Nucleus accumbens (tissue), 56 donors: ENCODE data around the gene TC2N.

Experiments
- DNase-seq, 56 donors: peaks; one replicate each; lab custom pipeline; 2025; lab: John Stamatoyannopoulos, UW

TC2N gene

DNA sequence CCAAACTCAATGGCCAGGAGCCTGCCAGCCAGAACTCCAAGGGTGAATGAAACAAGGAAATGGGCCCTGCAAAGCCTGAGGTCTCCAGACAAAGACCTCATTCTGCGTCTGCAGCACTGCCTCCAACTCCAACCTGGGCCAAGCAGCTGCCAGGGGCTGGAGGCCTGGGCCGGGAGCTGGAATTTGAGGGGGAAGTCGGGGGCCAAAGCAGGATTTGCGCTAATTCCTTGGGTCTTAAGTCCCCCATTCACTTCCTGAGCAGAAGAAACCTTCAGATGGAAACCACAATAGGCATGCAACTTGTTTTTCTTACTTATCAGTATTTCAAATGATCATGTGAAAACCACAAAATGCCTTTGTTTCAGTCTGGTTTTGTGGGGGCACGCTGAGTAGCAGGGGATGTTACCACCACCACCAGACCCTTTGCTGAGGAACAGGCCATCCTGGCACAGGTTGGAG lies 23.0 kb upstream of the TC2N start:
- DNase-seq, result peak in 41 of 56 donors; percentile 7 to 72 (median 41)

- peak in 35 of 56 donors; percentile 11 to 65 (median 36) for DNase-seq
Measured at GRCh38 chr14:91889477-91890211, 22.3 kb upstream of the TC2N start.

- peak in 13 of 56 donors; percentile 8 to 41 (median 21) for DNase-seq
Measured at GRCh38 chr14:91888641-91889476, 21.5 kb upstream of the TC2N start.

GRCh38 chr14:91886961-91887360 lies 19.6 kb upstream of the TC2N start:
- DNase-seq, result no peak

GRCh38 chr14:91885839-91886238 lies 18.5 kb upstream of the TC2N start:
- DNase-seq, result no peak

GRCh38 chr14:91885113-91885712 lies 17.9 kb upstream of the TC2N start:
- DNase-seq, result no peak

DNA sequence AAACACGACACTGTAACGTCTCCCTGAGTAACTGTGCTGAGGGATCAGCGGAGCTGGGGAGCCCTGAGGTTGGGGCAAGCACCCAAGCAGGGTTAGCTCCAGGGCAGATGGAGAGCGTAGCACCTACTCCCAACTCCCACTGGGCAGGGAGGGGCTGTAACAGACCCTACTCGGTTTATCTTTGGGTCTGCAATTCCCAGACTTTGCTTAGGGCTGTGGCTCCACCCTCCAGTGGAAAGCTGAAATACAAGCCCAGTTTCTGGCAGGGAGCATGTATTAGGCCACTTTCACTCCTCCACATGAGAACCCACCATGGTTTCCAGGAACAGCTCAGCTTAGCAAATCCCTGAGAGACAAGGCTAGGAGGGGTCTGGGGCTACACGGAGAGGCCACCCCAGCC lies 17.3 kb upstream of the TC2N start:
- no peak for DNase-seq

DNA sequence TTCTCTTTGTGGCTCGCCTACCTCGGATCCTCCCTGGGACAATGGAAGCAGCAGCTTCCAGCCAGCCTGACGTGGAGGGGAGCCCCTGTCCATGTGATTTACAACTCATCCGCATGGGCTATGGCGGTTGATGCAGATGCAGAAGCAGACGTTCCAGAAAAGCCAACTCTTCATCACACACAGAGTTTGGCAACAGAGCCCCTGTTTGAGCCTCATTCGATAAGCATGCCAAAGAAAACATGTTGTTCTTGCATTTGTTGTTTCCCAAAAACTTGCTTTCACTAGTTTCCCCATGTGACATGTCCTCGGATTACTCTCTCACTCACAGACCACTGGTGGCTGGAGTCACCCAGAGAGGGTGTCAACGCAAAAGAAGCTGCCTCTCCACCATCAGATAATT lies 16.4 kb upstream of the TC2N start:
- DNase-seq, result no peak

DNA sequence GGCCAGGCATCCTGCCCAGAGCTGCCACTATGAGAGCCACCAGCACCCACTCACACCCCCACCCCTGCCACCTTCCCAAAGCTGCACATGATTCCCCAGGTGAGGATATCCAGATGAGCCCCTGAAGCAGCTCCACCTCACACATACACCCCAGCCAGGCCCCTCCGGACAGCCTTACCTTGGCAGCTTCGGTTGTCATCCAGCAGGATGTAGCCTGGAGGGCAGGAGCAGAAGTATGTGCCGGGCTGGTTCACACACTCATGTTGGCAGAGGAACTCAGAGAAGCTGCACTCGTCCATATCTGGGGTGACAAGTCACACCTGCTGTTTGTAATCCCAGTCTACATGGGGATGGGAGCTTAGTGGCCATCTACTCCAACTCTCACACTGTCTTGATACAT lies 15.4 kb upstream of the TC2N start:
- DNase-seq, result no peak

DNA sequence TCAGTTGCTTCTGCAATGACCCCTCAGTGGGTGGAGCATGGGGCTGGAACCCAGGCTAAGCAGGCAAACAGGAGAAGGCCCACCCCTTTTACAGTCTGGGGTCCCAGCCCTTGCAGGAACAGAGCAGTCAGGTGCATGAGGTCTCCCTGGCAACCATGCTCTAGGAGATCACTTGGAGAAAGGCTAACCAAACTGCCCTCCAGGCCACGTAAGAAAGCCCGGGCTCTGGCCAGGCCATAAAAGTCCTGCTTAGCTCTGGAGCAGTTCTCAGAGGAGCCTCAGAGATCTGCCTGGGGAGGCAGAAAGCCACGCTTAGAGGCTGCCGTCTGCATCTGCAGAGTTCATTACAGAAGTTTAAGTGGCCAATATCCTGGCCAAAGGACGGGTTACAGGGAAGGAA lies 15.0 kb upstream of the TC2N start:
- DNase-seq, result no peak

GRCh38 chr14:91879196-91879595 lies 11.9 kb upstream of the TC2N start:
- DNase-seq, result no peak

GRCh38 chr14:91878274-91878673 lies 10.9 kb upstream of the TC2N start:
- DNase-seq, result no peak

DNA sequence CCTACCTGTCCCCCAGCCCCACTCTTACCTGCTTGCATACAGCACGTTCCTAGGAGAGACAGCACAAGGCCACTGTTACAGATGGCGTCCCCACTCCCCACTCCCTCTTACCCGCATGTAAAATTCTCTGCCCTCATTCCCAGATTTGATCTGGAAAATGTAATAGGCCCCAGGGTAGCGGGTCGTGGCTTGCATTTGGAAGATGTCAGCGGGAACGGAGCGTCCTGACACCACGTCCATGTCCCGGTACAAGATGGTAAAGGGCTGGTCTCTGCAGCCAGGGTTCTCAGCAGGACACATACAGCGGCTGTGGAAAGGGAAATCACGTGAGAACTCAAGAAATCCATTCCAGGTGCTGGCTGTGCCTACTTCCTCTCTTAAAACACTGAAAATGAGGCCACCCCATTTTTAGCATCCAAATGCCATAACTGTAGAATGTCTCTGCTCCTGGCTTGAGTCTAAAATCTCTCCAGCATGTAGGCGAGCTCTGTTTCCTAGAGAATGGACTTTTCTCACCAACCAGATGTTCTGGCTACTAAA lies 10.1 kb upstream of the TC2N start:
- no peak for DNase-seq

DNA sequence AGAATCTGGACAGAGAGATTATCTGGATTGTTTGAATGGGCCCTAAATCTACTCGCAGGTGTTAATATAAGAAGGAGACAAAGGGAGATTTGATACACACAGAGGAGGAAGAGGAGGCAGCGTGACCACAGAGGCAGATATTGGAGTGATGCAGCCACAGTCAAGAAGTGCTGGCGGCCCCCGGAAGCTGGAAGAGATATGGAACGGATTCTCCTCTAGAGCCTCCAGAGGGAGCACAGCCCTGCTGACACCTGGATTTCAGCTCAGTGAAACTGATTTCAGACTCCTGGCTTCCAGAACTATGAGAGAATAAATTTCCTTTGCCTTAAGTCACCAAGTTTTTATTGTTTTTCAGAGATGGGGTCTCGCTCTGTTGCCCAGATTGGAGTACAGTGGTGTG lies 9.2 kb upstream of the TC2N start:
- no peak for DNase-seq

GRCh38 chr14:91875525-91876286 lies 8.4 kb upstream of the TC2N start:
- DNase-seq, result no peak

DNA sequence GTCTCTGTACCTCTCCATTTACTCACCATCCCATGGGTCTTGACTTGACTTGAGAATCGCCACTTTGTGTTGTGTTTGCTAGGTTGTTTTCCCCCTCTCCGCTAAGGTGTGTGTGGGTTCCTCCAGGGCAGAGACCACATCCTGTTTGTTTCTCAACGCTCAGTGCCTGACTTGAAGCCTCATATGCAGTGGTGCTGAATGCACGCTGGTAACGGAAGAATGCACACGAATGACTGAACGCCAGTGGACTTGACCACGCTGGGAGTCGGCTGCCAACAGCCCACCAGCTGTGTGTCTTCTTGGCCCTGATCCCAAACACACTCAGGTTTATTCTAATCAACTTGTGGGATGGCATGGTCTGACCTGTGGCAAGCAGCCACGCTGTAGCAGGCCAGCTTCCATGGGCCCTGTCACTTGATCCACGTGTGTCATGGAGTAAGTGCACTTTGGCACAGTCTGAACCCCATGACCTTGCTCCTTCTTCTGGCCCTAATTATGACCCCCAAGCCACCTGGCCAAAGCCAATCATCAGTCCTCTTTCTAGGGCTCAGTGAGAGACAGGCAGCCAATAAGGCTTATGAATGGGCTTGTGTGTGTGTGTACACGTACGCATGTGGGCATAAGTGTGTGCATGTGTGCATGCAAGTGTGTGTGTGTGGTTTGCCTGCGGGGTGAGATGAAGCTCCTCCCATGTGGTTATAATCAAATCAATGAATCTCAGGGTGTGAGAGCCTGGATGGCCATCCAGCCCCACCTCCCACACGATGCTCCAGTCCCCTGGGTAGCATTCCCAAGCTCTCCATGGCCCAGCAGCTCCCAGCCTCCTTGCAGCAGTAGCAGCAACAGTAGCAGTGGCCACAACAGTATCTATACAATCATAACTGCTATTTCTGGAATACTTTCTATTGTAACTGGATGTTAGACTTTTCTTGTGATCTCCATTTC lies 6.4 kb upstream of the TC2N start:
- no peak for DNase-seq

DNA sequence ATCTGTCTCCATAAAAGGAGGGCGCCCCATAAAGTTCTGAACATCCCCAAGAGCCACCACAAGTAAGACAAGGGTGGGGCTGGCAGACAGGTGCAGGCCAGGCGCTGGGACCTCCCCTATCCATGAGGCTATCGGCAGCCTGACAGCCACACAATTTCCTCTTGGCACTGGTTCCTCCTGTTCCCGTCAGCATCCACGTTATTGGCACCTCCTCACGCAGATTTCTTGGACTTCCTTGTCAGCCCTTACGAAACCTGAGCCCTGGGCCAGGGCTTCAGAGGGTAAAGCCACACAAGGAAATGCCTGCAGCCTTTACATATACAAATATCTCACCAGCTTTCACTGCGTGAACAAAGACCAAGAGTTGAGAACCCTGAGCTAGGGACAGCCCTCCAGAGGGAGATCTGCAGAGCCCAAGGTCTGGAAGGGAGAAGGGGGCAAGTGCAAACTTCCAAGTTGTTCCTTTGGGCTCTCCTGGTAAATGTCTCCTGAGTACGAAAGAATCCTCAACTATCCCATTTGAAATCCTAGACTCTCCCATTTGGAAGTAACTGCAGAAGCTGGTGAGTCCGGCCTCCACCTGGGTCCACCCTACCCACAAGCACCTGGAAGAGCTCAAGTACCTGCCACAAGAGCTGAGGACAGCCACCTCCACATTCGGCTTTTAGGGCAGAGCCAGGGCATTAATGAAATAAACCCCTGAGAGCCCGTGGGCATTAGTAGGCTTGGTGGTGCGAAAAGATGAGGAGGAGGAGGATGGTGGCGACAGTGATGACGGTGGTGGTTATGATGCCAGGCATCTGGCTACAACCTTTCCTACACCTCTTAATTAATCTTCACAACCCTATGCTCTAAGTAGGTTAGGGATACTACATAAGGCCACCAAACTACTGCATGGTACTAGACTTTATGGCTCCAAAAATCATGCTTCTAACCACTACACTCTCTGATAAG lies 5.5 kb upstream of the TC2N start:
- peak in 1 of 56 donors; percentile 8 for DNase-seq

GRCh38 chr14:91872011-91872501 lies 4.7 kb upstream of the TC2N start:
- no peak for DNase-seq
